IMR-90 (cell line): ENCODE data around the gene CHSY3. TPM values are rescaled to one million over a fixed set of nuclear protein-coding genes. Genes with fewer than 3 reads are reported as not detected.

Experiments
- ATAC-seq: fragments of 200-7000 bp; cut with Tn5 transposase; 2 replicates; pipeline ENCODE4 v1.9.1; 2020; ENCODE audit warnings: low read depth, mild to moderate bottlenecking, moderate library complexity
- BruUV-seq: library from RNA; stranded (reverse); fragments of 400-500 nt; replicated peaks from 2 replicates; lab custom pipeline; 2021; lab: Mats Ljungman, UMichigan
- CTCF ChIA-PET: fragments of 300-600 bp; formaldehyde crosslinking; extraction: SDS; loops from one replicate; lab custom pipeline; 2021; ENCODE audit warnings: antibody characterized with exemption; lab: Yijun Ruan, JAX
- POLR2A ChIA-PET: fragments of 300-600 bp; sonication (Branson Sonifier 250); formaldehyde crosslinking; loops from one replicate; lab custom pipeline; 2022; ENCODE audit warnings: antibody characterized with exemption; ENCODE audit not compliant: unreplicated experiment; lab: Charles Lee
- DNase-seq: peaks from one replicate; pipeline ENCODE4 v3.0.0; 2013
- H2AFZ ChIP-seq: replicated peaks from 2 replicates; pipeline ENCODE3; 2013; ENCODE audit warnings: low read length, mild to moderate bottlenecking; ENCODE audit not compliant: poor library complexity
- H2AK5ac ChIP-seq: 2 replicates; pipeline ENCODE4 v1.6.1; 2013; ENCODE audit warnings: low read depth, low read length, inconsistent platforms
- H2AK9ac ChIP-seq: replicated peaks from 2 replicates; pipeline ENCODE3; 2013; ENCODE audit warnings: mild to moderate bottlenecking, low read depth, low read length, moderate library complexity; ENCODE audit not compliant: poor library complexity
- H2BK120ac ChIP-seq: 2 replicates; pipeline ENCODE4 v1.6.1; 2013; ENCODE audit warnings: low read depth, low read length, inconsistent platforms
- H2BK15ac ChIP-seq: 3 replicates; pipeline ENCODE4 v1.6.1; 2013; ENCODE audit warnings: low read depth, low read length, inconsistent platforms
- H2BK20ac ChIP-seq: 2 replicates; pipeline ENCODE4 v1.6.1; 2013; ENCODE audit warnings: low read depth, mild to moderate bottlenecking, inconsistent platforms, low read length, moderate library complexity
- H2BK5ac ChIP-seq: 2 replicates; pipeline ENCODE4 v1.6.1; 2013; ENCODE audit warnings: mild to moderate bottlenecking, low read depth, low read length, inconsistent platforms; ENCODE audit not compliant: poor library complexity, severe bottlenecking
- H3K14ac ChIP-seq: replicated peaks from 2 replicates; pipeline ENCODE4 v1.6.1; 2013; ENCODE audit warnings: low read depth, low read length, inconsistent platforms
- H3K18ac ChIP-seq: 2 replicates; pipeline ENCODE4 v1.6.1; 2013; ENCODE audit warnings: low read depth, low read length, control low read depth
- H3K23ac ChIP-seq: 2 replicates; pipeline ENCODE4 v1.6.1; 2013; ENCODE audit warnings: low read depth, low read length, inconsistent platforms
- H3K27ac ChIP-seq: 2 replicates; pipeline ENCODE4 v1.5.1; 2013; ENCODE audit warnings: mild to moderate bottlenecking, control low read depth, low read length; ENCODE audit not compliant: insufficient read depth
- H3K27me3 ChIP-seq: 2 replicates; pipeline ENCODE4 v1.6.1; 2013; ENCODE audit warnings: low read length; ENCODE audit not compliant: control insufficient read depth, insufficient read depth
- H3K36me3 ChIP-seq: 2 replicates; pipeline ENCODE4 v1.6.1; 2013; ENCODE audit warnings: low read length, mixed read lengths; ENCODE audit not compliant: control insufficient read depth, insufficient read depth
- H3K4ac ChIP-seq: 2 replicates; pipeline ENCODE4 v1.6.1; 2013; ENCODE audit warnings: low read depth, low read length, inconsistent platforms
- H3K4me1 ChIP-seq: 2 replicates; pipeline ENCODE4 v1.6.1; 2013; ENCODE audit warnings: low read length, mixed read lengths; ENCODE audit not compliant: control insufficient read depth, insufficient read depth
- H3K4me2 ChIP-seq: 2 replicates; pipeline ENCODE4 v1.6.1; 2013; ENCODE audit warnings: low read depth, mild to moderate bottlenecking, control low read depth, low read length, moderate library complexity
- H3K4me3 ChIP-seq: 2 replicates; pipeline ENCODE4 v1.5.1; 2013; ENCODE audit warnings: low read depth, mild to moderate bottlenecking, control low read depth, low read length, moderate library complexity; ENCODE audit not compliant: insufficient read depth
- H3K56ac ChIP-seq: 2 replicates; pipeline ENCODE4 v1.6.1; 2013; ENCODE audit warnings: low read length, inconsistent platforms; ENCODE audit not compliant: insufficient read depth; ENCODE audit errors: extremely low read depth
- H3K79me1 ChIP-seq, 2 experiments: 2 replicates each; pipeline ENCODE4 v1.6.1; 2013; ENCODE audit warnings: low read length in 2 of 2, inconsistent platforms in 1 of 2, low read depth in 1 of 2
- H3K9ac ChIP-seq: 2 replicates; pipeline ENCODE4 v1.6.1; 2013; ENCODE audit warnings: low read depth, low read length, control low read depth
- H3K9me1 ChIP-seq: 2 replicates; pipeline ENCODE4 v1.6.1; 2013; ENCODE audit warnings: low read length, inconsistent platforms; ENCODE audit not compliant: insufficient read depth
- H3K9me3 ChIP-seq: 2 replicates; pipeline ENCODE4 v1.6.1; 2013; ENCODE audit warnings: low read length; ENCODE audit not compliant: control insufficient read depth, insufficient read depth
- H4K20me1 ChIP-seq: 2 replicates; pipeline ENCODE4 v1.6.1; 2013; ENCODE audit warnings: low read length, inconsistent platforms; ENCODE audit not compliant: insufficient read depth
- H4K5ac ChIP-seq: 2 replicates; pipeline ENCODE4 v1.6.1; 2013; ENCODE audit warnings: mild to moderate bottlenecking, low read depth, low read length, control low read depth
- H4K8ac ChIP-seq, 2 experiments: 2 replicates each; pipeline ENCODE4 v1.6.1; 2013; ENCODE audit warnings: low read depth in 2 of 2, low read length in 2 of 2, control low read depth in 1 of 2, inconsistent platforms in 1 of 2
- H4K91ac ChIP-seq: 2 replicates; pipeline ENCODE4 v1.6.1; 2013; ENCODE audit warnings: low read depth, low read length, inconsistent platforms; ENCODE audit not compliant: insufficient read depth
- CEBPB ChIP-seq: IDR thresholded peaks from 2 replicates; pipeline ENCODE4 v1.6.1; 2012; ENCODE audit warnings: low read depth, low read length, improper control_type of control experiment
- CHD1 ChIP-seq: IDR thresholded peaks from 2 replicates; pipeline ENCODE4 v1.6.1; 2012; ENCODE audit warnings: low read depth, low read length, improper control_type of control experiment
- CTCF ChIP-seq: conservative IDR thresholded peaks from 2 replicates; pipeline ENCODE4 v1.5.1; 2012; ENCODE audit warnings: mild to moderate bottlenecking, low read depth, low read length, improper control_type of control experiment
- FOS ChIP-seq: fragments of 150-350 bp; IDR thresholded peaks from 2 replicates; pipeline ENCODE4 v1.6.1; 2016; ENCODE audit warnings: low read depth, low read length
- MAFK ChIP-seq: IDR thresholded peaks from 2 replicates; pipeline ENCODE4 v1.6.1; 2012; ENCODE audit warnings: low read depth, low read length, improper control_type of control experiment
- MAZ ChIP-seq: IDR thresholded peaks from 2 replicates; pipeline ENCODE4 v1.6.1; 2012; ENCODE audit warnings: low read depth, mild to moderate bottlenecking, low read length, improper control_type of control experiment, moderate library complexity, borderline replicate concordance
- MXI1 ChIP-seq: IDR thresholded peaks from 2 replicates; pipeline ENCODE4 v1.6.1; 2012; ENCODE audit warnings: low read depth, mild to moderate bottlenecking, low read length, moderate library complexity, borderline replicate concordance
- NFE2L2 ChIP-seq: fragments of 150-350 bp; IDR thresholded peaks from 2 replicates; pipeline ENCODE4 v1.6.1; 2016; ENCODE audit warnings: low read depth, mild to moderate bottlenecking, low read length
- POLR2A ChIP-seq: IDR thresholded peaks from 2 replicates; pipeline ENCODE4 v1.6.1; 2012; ENCODE audit warnings: mild to moderate bottlenecking, low read depth, low read length
- RAD21 ChIP-seq: IDR thresholded peaks from 2 replicates; pipeline ENCODE4 v1.6.1; 2012; ENCODE audit warnings: low read length, improper control_type of control experiment
- RCOR1 ChIP-seq: IDR thresholded peaks from 2 replicates; pipeline ENCODE4 v1.6.1; 2012; ENCODE audit warnings: mild to moderate bottlenecking, low read length, improper control_type of control experiment; ENCODE audit not compliant: insufficient replicate concordance
- RFX5 ChIP-seq: IDR thresholded peaks from 2 replicates; pipeline ENCODE4 v1.8.0; 2012; ENCODE audit warnings: low read depth, mild to moderate bottlenecking, low read length, moderate library complexity
- SMC3 ChIP-seq: fragments of 150-350 bp; IDR thresholded peaks from 2 replicates; pipeline ENCODE4 v1.6.1; 2016; ENCODE audit warnings: low read depth, mild to moderate bottlenecking, antibody characterized with exemption, low read length, moderate library complexity
- USF2 ChIP-seq: fragments of 150-350 bp; IDR thresholded peaks from 2 replicates; pipeline ENCODE4 v1.6.1; 2017; ENCODE audit warnings: mild to moderate bottlenecking, antibody characterized with exemption, low read length, low read depth
- WGBS, 2 experiments: methylation state at CpG; one replicate each; pipeline versions ENCODE4 v1.1.5 to v1.1.7; 2013; ENCODE audit warnings: missing lambda C conversion rate in 2 of 2; ENCODE audit not compliant: insufficient read length in 1 of 2; ENCODE audit errors: extremely low coverage in 2 of 2; 5-methylcytosine and 5-hydroxymethylcytosine counted together
- dilution Hi-C: fragments of 300-500 bp; cut with HindIII; formaldehyde crosslinking; loops from one replicate; pipeline ENCODE4 v1.14.3; 2018; ENCODE audit warnings: low sequenced_read_pairs; ENCODE audit not compliant: unreplicated experiment
- in situ Hi-C: fragments of 300-500 bp; cut with MboI; formaldehyde crosslinking; loops from 3 replicates; pipeline ENCODE4 v1.14.3; 2019; ENCODE audit warnings: low sequenced_read_pairs, inconsistent platforms, mixed read lengths
- intact Hi-C: fragments of 100-400 bp; cut with micrococcal nuclease; formaldehyde crosslinking; loops from 2 replicates; pipeline ENCODE4 v1.10.0; 2022
- polyA plus RNA-seq, 3 experiments: library from polyadenylated mRNA; depleted of rRNA; stranded (reverse); fragments of >200 nt; gene quantifications; 2 replicates each; pipeline ENCODE4 v1.2.3, GENCODE V29; 2012; ENCODE audit warnings: low replicate concordance in 1 of 3
- total RNA-seq: library from RNA; depleted of rRNA; stranded (reverse); fragments of >200 nt; gene quantifications from 2 replicates; pipeline ENCODE4 v1.2.3, GENCODE V29; 2012

Gene CHSY3
- total and polyA plus RNA-seq, 2 of the 4 experiments (the other 2 are of a cell fraction) = 0.62 to 1.3 TPM

GRCh38 chr5:130189961-130190360 is 285.7 kb downstream of the CHSY3 start:
- H3K18ac ChIP-seq = no peak overlapping the region
- no peak overlapping the region for H4K91ac ChIP-seq
- ATAC-seq = no peak
- H2BK20ac ChIP-seq = no peak overlapping the region
- H3K4me2 ChIP-seq = no peak overlapping the region
- no peak overlapping the region for H4K8ac ChIP-seq
- in situ Hi-C loops (no loop called here), dilution Hi-C loops (no loop called here), intact Hi-C loops (no loop called here)
- CTCF ChIA-PET = no interaction called here
- BruUV-seq = no TSS peak
- peaks cover 2% of the 10 kb centered on the region; the same call in 1 of the 2 replicates for H3K9me3 ChIP-seq
- H3K14ac ChIP-seq = no peak overlapping the region
- no peak overlapping the region for H3K56ac ChIP-seq
- no peaks in the 10 kb centered on the region for H3K9me1 ChIP-seq
- no peak overlapping the region for H4K5ac ChIP-seq
- H3K27me3 ChIP-seq = no peaks in the 10 kb centered on the region
- H3K9ac ChIP-seq = no peak overlapping the region
- WGBS, 2 experiments = no CpG with 5 or more reads among the region's 4 CpGs
- H4K20me1 ChIP-seq = no peaks in the 10 kb centered on the region
- H3K27ac ChIP-seq = no peak overlapping the region
- H3K4me1 ChIP-seq = no peaks in the 10 kb centered on the region
- H2AFZ ChIP-seq = no peak overlapping the region
- H2AK5ac ChIP-seq = no peak overlapping the region
- H2BK15ac ChIP-seq = no peak overlapping the region
- H3K23ac ChIP-seq = no peak overlapping the region
- no peak for DNase-seq
- H3K36me3 ChIP-seq = no peaks in the 10 kb centered on the region
- H3K79me1 ChIP-seq = no peaks in the 10 kb centered on the region
- H3K4me3 ChIP-seq = no peak overlapping the region
- no peak overlapping the region for H2AK9ac ChIP-seq
- POLR2A ChIA-PET = no interaction called here
- no peak overlapping the region for H2BK5ac ChIP-seq
- TF ChIP-seq CTCF (no peak), RFX5 (no peak), MAFK (no peak), MAZ (no peak), SMC3 (no peak), USF2 (no peak), RAD21 (no peak), NFE2L2 (no peak), FOS (no peak), MXI1 (no peak), POLR2A (no peak), CHD1 (no peak), RCOR1 (no peak), CEBPB (no peak)
- no peak overlapping the region for H3K4ac ChIP-seq
- H2BK120ac ChIP-seq = no peak overlapping the region
